K562 (cell line): ENCODE results near the gene BLM. TPM values are rescaled to one million over a fixed set of nuclear protein-coding genes. Genes with fewer than 3 reads are reported as not detected.
A peak's percentile ranks its signal among the peaks of the same experiment; 100 is the strongest.

Source experiments
- CBX3 ChIP-seq, 2 experiments: IDR thresholded peaks; 1 replicate in 1 of 2; 2 replicates in 1 of 2; pipeline ENCODE4 v1.6.1; 2012; ENCODE audit warnings: inconsistent platforms in 2 of 2, low read length in 2 of 2, borderline replicate concordance in 1 of 2, control low read depth in 1 of 2
- CHAMP1 ChIP-seq: fragments of 450-650 bp; IDR thresholded peaks from 2 replicates; pipeline ENCODE4 v1.6.1; 2016; ENCODE audit warnings: mild to moderate bottlenecking
- ELF1 ChIP-seq: fragments of 200-800 bp; sonication (Bioruptor generic); IDR thresholded peaks from 2 replicates; pipeline ENCODE4 v1.6.1; 2016; ENCODE audit warnings: missing genetic modification characterization, missing compliant biosample characterization
- HMG20B ChIP-seq: fragments of 250-450 bp; sonication (Bioruptor Pico); IDR thresholded peaks from 2 replicates; pipeline ENCODE4 v1.5.0; 2021; ENCODE audit warnings: mild to moderate bottlenecking
- NCOR1 ChIP-seq: fragments of 450-650 bp; IDR thresholded peaks from 2 replicates; pipeline ENCODE4 v1.6.1; 2016; ENCODE audit warnings: mild to moderate bottlenecking, moderate library complexity
- NEUROD1 ChIP-seq: fragments of 150-350 bp; IDR thresholded peaks from 2 replicates; pipeline ENCODE4 v1.6.1; 2014; ENCODE audit warnings: borderline replicate concordance, low read length, low read depth; ENCODE audit not compliant: partially characterized antibody
- NFYB ChIP-seq: IDR thresholded peaks from 2 replicates; pipeline ENCODE4 v1.6.1; 2011; ENCODE audit warnings: mild to moderate bottlenecking, moderate library complexity; ENCODE audit not compliant: insufficient read length; ENCODE audit errors: extremely low read depth
- RBM25 ChIP-seq: fragments of 200-400 bp; formaldehyde crosslinking; IDR thresholded peaks from 2 replicates; pipeline ENCODE4 v1.6.1; 2018; ENCODE audit warnings: low read length, low read depth, moderate library complexity; ENCODE audit not compliant: severe bottlenecking
- SMAD1 ChIP-seq: fragments of 150-350 bp; IDR thresholded peaks from 2 replicates; pipeline ENCODE4 v1.6.1; 2014; ENCODE audit warnings: low read length, low read depth; ENCODE audit not compliant: partially characterized antibody
- SRSF3 ChIP-seq: fragments of 200-400 bp; formaldehyde crosslinking; IDR thresholded peaks from 2 replicates; pipeline ENCODE4 v1.6.1; 2016; ENCODE audit warnings: mild to moderate bottlenecking, low read length, moderate library complexity; ENCODE audit not compliant: insufficient read depth
- TRIM25 ChIP-seq: fragments of 450-650 bp; IDR thresholded peaks from 2 replicates; pipeline ENCODE4 v1.7.0; 2016; ENCODE audit warnings: borderline replicate concordance
- ZNF23 ChIP-seq: fragments of 250-450 bp; sonication (Bioruptor Pico); IDR thresholded peaks from 2 replicates; pipeline ENCODE4 v1.4.0; 2020; ENCODE audit warnings: mild to moderate bottlenecking
- ZNF3 ChIP-seq: fragments of 250-450 bp; sonication (Bioruptor Pico); IDR thresholded peaks from 2 replicates; pipeline ENCODE4 v1.5.0; 2021; ENCODE audit warnings: mild to moderate bottlenecking, moderate library complexity
- polyA plus RNA-seq, 8 experiments: library from polyadenylated mRNA; depleted of rRNA in 4 of 8; stranded (reverse) in 5 of 8; unstranded in 3 of 8; fragments of >200 nt; fragmentation: Nextera tagmentation in 2 of 8; fragmentation: Illumina TruSeq in 1 of 8; extraction: Ambion mirVana in 2 of 8; extraction: Trizol in 1 of 8; gene quantifications; 2 replicates each; pipeline versions ENCODE4 v1.2.1 to v1.2.3, GENCODE V29; 2011 to 2014; ENCODE audit warnings: inconsistent platforms in 1 of 8, missing spikeins in 1 of 8
- total RNA-seq, 7 experiments: library from RNA; depleted of rRNA in 6 of 7; stranded (reverse); fragments of >200 nt in 6 of 7; fragmentation: Illumina TruSeq in 2 of 7; extraction: Trizol in 2 of 7; gene quantifications; 2 replicates each; pipeline versions ENCODE4 v1.2.1 to v1.2.3, GENCODE V29; 2011 to 2021; ENCODE audit warnings: low replicate concordance in 1 of 7
- TF ChIP-seq, protein P1 (sequence below): fragments of 250-450 bp; sonication (Bioruptor Pico); IDR thresholded peaks from 2 replicates; pipeline ENCODE4 v1.4.0; 2020; ENCODE audit warnings: mild to moderate bottlenecking, moderate library complexity, borderline replicate concordance
- TF ChIP-seq, protein P2 (sequence below): fragments of 200-800 bp; sonication (Bioruptor generic); IDR thresholded peaks from 2 replicates; pipeline ENCODE4 v1.6.1; 2017; ENCODE audit warnings: missing genetic modification characterization, missing compliant biosample characterization
- TF ChIP-seq, protein P3 (sequence below): fragments of 250-450 bp; sonication (Bioruptor Pico); IDR thresholded peaks from 2 replicates; pipeline ENCODE4 v1.4.0; 2020; ENCODE audit warnings: borderline replicate concordance

BLM gene
- total and polyA plus RNA-seq, 9 of the 15 experiments (the other 6 are each of a cell fraction or from before 2014, with no cell fraction given), result 21.0 to 56.0 (median 43.9) TPM

- TF ChIP-seq, protein P1, sequence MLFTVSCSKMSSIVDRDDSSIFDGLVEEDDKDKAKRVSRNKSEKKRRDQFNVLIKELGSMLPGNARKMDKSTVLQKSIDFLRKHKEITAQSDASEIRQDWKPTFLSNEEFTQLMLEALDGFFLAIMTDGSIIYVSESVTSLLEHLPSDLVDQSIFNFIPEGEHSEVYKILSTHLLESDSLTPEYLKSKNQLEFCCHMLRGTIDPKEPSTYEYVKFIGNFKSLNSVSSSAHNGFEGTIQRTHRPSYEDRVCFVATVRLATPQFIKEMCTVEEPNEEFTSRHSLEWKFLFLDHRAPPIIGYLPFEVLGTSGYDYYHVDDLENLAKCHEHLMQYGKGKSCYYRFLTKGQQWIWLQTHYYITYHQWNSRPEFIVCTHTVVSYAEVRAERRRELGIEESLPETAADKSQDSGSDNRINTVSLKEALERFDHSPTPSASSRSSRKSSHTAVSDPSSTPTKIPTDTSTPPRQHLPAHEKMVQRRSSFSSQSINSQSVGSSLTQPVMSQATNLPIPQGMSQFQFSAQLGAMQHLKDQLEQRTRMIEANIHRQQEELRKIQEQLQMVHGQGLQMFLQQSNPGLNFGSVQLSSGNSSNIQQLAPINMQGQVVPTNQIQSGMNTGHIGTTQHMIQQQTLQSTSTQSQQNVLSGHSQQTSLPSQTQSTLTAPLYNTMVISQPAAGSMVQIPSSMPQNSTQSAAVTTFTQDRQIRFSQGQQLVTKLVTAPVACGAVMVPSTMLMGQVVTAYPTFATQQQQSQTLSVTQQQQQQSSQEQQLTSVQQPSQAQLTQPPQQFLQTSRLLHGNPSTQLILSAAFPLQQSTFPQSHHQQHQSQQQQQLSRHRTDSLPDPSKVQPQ (CRISPR knock-in tag), result no peak
- TF ChIP-seq HMG20B (CRISPR knock-in tag) (no peak), NEUROD1 (peak; percentile 87), ELF1 (tag) (peak; percentile 69), CHAMP1 (no peak), TRIM25 (no peak), NCOR1 (no peak), RBM25 (peak; percentile 71), ZNF3 (CRISPR knock-in tag) (no peak), SMAD1 (no peak), ZNF23 (CRISPR knock-in tag) (no peak), NFYB (peak; percentile 69), CBX3 (IDR thresholded peaks at IDR 0.05; ENCODE audit: borderline replicate concordance in 1 of 2, low read length in 2 of 2) (peak in 1 of 2 experiments; percentile 34; a peak in 1 of 3 replicates), SRSF3 (no peak)
- TF ChIP-seq, protein P2, sequence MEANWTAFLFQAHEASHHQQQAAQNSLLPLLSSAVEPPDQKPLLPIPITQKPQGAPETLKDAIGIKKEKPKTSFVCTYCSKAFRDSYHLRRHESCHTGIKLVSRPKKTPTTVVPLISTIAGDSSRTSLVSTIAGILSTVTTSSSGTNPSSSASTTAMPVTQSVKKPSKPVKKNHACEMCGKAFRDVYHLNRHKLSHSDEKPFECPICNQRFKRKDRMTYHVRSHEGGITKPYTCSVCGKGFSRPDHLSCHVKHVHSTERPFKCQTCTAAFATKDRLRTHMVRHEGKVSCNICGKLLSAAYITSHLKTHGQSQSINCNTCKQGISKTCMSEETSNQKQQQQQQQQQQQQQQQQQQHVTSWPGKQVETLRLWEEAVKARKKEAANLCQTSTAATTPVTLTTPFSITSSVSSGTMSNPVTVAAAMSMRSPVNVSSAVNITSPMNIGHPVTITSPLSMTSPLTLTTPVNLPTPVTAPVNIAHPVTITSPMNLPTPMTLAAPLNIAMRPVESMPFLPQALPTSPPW, result no peak
- TF ChIP-seq, protein P3, sequence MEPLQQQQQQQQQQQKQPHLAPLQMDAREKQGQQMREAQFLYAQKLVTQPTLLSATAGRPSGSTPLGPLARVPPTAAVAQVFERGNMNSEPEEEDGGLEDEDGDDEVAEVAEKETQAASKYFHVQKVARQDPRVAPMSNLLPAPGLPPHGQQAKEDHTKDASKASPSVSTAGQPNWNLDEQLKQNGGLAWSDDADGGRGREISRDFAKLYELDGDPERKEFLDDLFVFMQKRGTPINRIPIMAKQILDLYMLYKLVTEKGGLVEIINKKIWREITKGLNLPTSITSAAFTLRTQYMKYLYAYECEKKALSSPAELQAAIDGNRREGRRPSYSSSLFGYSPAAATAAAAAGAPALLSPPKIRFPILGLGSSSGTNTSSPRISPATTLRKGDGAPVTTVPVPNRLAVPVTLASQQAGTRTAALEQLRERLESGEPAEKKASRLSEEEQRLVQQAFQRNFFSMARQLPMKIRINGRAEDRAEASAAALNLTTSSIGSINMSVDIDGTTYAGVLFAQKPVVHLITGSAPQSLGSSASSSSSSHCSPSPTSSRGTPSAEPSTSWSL, result no peak
Measured at GRCh38 chr15:90716976-90717821, at the start of gene BLM (continued).
